Measurements from ENCODE around the gene SMPD3. TPM values are rescaled to one million over a fixed set of nuclear protein-coding genes. Genes with fewer than 3 reads are reported as not detected.

Gene SMPD3
- total and polyA plus RNA-seq, 2 experiments from 2014 or later, result 0.27 to 2.8 TPM

DNA sequence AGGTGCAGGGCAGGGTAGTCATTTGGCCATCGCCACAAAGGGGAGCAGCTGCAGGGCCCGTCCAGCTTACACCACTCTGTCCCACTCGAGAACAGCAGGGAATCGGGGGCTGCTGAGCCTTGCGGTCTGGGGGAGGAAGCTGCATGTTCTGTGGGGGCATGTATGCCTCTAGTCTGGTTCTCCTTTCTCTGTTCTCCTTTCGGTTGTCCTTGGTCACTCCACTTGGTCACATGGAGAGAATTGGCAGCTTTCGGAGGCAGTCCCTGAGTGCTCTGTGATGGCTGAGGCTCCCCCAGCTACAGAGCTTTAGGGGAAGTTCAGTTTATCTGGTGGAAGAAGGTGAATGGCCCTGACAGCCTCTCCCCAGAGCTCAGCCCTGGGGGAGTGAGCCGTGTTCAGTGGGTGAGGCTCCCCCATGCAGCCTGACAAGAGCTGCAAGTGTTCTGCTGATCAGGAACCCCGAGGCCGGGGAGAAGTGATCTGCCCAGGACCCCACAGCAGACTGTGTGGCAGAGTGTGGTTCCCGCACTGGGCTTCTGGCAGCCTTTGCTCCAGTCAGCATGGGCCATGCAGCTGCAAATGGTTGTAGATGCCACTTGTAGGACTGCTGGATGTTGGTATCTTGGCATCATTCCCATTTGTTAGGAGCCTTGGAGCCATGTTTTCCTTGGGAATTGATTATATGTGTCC, 22.3 kb upstream of the SMPD3 start:
- no peak overlapping the region for H3K4me3 ChIP-seq
- no peak overlapping the region for H3K27ac ChIP-seq
- TF ChIP-seq, protein P1, sequence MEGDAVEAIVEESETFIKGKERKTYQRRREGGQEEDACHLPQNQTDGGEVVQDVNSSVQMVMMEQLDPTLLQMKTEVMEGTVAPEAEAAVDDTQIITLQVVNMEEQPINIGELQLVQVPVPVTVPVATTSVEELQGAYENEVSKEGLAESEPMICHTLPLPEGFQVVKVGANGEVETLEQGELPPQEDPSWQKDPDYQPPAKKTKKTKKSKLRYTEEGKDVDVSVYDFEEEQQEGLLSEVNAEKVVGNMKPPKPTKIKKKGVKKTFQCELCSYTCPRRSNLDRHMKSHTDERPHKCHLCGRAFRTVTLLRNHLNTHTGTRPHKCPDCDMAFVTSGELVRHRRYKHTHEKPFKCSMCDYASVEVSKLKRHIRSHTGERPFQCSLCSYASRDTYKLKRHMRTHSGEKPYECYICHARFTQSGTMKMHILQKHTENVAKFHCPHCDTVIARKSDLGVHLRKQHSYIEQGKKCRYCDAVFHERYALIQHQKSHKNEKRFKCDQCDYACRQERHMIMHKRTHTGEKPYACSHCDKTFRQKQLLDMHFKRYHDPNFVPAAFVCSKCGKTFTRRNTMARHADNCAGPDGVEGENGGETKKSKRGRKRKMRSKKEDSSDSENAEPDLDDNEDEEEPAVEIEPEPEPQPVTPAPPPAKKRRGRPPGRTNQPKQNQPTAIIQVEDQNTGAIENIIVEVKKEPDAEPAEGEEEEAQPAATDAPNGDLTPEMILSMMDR (IDR thresholded peaks at IDR 0.05; ENCODE audit: low read depth, low read length), result no peak
- H3K4me1 ChIP-seq (ENCODE audit: low read depth), result no peaks in the 10 kb centered on the region
- H3K27me3 ChIP-seq, result no peaks in the 10 kb centered on the region
- H3K9me3 ChIP-seq (ENCODE audit: low read depth), result no peaks in the 10 kb centered on the region
- no peaks in the 10 kb centered on the region for H3K36me3 ChIP-seq
- DNase-seq (ENCODE audit: low read depth in 1 of 2, low spot score in 1 of 2), result no peak

DNA sequence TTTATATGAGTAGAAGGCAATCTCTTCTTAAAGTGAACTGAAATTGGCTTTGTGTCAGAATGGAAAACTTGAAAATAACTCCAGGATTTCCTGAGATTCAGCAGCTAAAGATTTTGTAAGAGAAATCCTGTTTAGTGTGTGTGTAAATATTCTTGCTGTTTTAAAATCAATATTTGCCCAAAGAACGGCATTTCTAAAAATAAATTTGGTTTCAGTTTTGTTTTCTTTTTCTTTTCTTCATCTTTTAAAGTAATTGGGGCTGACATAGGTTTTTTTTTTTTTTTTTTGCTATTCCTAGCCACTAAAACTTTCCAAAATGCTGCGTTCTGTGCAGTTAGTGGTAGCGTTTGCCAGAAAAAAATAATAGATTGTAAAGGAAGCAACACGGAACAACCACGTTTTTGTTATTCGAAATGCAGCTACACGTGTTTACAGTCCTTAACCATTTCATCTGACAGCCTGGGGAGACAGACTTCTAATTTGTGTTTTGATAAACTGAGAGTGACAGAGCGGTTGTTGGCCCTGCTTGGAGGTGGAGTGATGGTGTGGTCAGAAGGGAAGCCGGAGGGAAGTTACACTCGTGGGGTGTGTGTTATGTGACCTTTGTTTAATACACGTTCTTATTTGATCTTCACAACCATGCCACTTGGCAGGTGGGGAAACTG, 21.6 kb upstream of the SMPD3 start:
- TF ChIP-seq, protein P1 (IDR thresholded peaks at IDR 0.05; ENCODE audit: low read depth, low read length), result no peak
- H3K36me3 ChIP-seq, result no peaks in the 10 kb centered on the region
- H3K4me3 ChIP-seq, result no peak overlapping the region
- no peaks in the 10 kb centered on the region for H3K27me3 ChIP-seq
- no peaks in the 10 kb centered on the region for H3K4me1 ChIP-seq (ENCODE audit: low read depth)
- H3K27ac ChIP-seq, result no peak overlapping the region
- no peak for DNase-seq (ENCODE audit: low read depth in 1 of 2, low spot score in 1 of 2)
- no peaks in the 10 kb centered on the region for H3K9me3 ChIP-seq (ENCODE audit: low read depth)

DNA sequence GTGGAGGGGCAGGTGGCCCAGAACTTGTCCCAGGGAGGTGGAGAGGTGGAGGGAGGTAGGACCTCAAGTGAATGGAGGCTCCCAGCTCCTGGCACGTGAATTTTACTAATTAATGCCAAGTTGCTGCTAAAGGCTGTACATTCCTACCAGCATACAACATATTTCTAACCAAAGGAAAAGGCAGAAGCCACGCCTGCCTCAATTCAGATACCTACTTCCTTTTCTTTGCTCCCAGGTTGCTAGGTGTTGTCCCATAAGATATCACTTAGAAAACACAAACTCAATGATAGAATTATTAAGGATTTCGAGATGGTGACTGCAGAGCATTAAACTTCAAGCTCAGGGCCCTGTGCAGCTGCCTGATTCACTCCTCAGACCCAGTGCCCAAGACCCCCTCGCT, 20.5 kb upstream of the SMPD3 start:
- Histone ChIP-seq H3K36me3 (no peaks in the 10 kb centered on the region), H3K27ac (no peak overlapping the region), H3K9me3 (ENCODE audit: low read depth) (no peaks in the 10 kb centered on the region), H3K4me1 (ENCODE audit: low read depth) (no peaks in the 10 kb centered on the region), H3K27me3 (no peaks in the 10 kb centered on the region), H3K4me3 (no peak overlapping the region)
- TF ChIP-seq, protein P1 (IDR thresholded peaks at IDR 0.05; ENCODE audit: low read depth, low read length), result no peak
- DNase-seq (ENCODE audit: low read depth in 1 of 2, low spot score in 1 of 2), result no peak

DNA sequence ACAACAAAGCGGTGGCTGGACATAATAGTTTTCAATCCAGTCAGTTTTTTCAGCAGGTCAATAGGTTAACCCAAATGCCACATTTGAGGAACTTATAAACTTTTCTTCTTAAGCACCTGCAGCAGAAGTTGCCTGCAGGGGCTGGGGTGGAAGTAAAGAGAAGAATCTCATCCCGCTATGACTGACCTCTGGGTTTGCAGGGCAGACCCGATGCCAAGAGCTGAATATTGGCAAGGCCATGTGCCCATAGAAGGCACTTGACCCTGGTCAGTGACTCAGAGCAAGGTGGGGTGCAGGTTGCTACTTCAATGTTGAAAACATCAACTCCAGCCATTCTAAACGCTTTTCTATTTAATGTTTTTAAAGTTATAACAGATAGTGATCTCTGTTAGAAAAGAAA, 17.9 kb upstream of the SMPD3 start:
- Histone ChIP-seq H3K4me3 (no peak overlapping the region), H3K9me3 (ENCODE audit: low read depth) (no peaks in the 10 kb centered on the region), H3K4me1 (ENCODE audit: low read depth) (no peaks in the 10 kb centered on the region), H3K27ac (no peak overlapping the region), H3K36me3 (no peaks in the 10 kb centered on the region), H3K27me3 (no peaks in the 10 kb centered on the region)
- TF ChIP-seq, protein P1 (IDR thresholded peaks at IDR 0.05; ENCODE audit: low read depth, low read length), result no peak
- DNase-seq (ENCODE audit: low read depth in 1 of 2, low spot score in 1 of 2), result no peak

DNA sequence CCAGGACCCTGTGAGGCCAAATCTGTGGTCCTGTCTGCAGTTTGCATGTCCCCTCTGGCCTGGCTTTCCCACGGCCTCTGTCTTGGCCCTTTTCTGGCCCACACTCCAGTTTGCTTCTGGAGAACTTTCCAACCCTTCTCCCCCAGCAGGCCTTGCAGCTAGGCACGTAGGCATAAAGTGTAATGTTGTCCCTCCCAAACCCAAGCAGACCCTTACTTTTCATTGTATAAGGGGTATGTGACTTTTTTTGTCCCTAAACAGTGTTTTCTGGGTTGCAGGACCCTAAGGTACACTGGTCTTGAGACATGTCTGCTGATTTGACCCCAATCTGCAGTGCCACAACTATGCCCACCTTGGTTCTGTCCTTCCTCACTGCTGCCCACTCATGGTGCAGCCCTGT, 15.6 kb upstream of the SMPD3 start:
- no peaks in the 10 kb centered on the region for H3K27me3 ChIP-seq
- H3K9me3 ChIP-seq (ENCODE audit: low read depth), result no peaks in the 10 kb centered on the region
- H3K4me1 ChIP-seq (ENCODE audit: low read depth), result no peaks in the 10 kb centered on the region
- no peak overlapping the region for H3K4me3 ChIP-seq
- no peaks in the 10 kb centered on the region for H3K36me3 ChIP-seq
- no peak for DNase-seq (ENCODE audit: low read depth in 1 of 2, low spot score in 1 of 2)
- no peak overlapping the region for H3K27ac ChIP-seq
- TF ChIP-seq, protein P1 (IDR thresholded peaks at IDR 0.05; ENCODE audit: low read depth, low read length), result no peak
